Endothelial cell of umbilical vein (primary cell): Measurements from ENCODE around the gene OASL. TPM values are rescaled to one million over a fixed set of nuclear protein-coding genes. Genes with fewer than 3 reads are reported as not detected.

Experiments used
- BruUV-seq: library from RNA; stranded (reverse); fragments of 400-500 nt; replicated peaks from 2 replicates; lab custom pipeline; 2021; lab: Mats Ljungman, UMichigan
- CTCF ChIA-PET: fragments of 300-600, 350-600 bp; sonication (Branson Sonifier 250); formaldehyde crosslinking; loops from one replicate; lab custom pipeline; 2021; ENCODE audit warnings: antibody characterized with exemption, inconsistent platforms; lab: Charles Lee
- POLR2A ChIA-PET: fragments of 300-600, 350-600 bp; sonication (Branson Sonifier 250); formaldehyde crosslinking; loops from one replicate; lab custom pipeline; 2021; ENCODE audit warnings: antibody characterized with exemption, inconsistent platforms; lab: Charles Lee
- DNase-seq: peaks from one replicate; pipeline ENCODE4 v3.0.0-alpha.2; 2011; ENCODE audit warnings: low read depth, low spot score
- FAIRE-seq: peaks from 2 replicates; lab custom pipeline; 2011; peaks lifted over from hg19 to GRCh38; lab: Jason Lieb, UNC
- H2AFZ ChIP-seq: 2 replicates; pipeline ENCODE4 v1.6.0; 2012; ENCODE audit warnings: low read depth, low read length, control low read depth, inconsistent platforms
- H3K27ac ChIP-seq: 2 replicates; pipeline ENCODE4 v1.5.1; 2011; ENCODE audit warnings: low read depth, mild to moderate bottlenecking, control low read depth, low read length, moderate library complexity; ENCODE audit not compliant: insufficient read depth
- H3K27me3 ChIP-seq, 2 experiments: 2 replicates each; pipeline versions ENCODE4 v1.6.0 to v1.6.1; 2011; ENCODE audit warnings: low read length in 2 of 2, mixed read lengths in 1 of 2; ENCODE audit not compliant: control insufficient read depth in 2 of 2, insufficient read depth in 2 of 2
- H3K36me3 ChIP-seq, 2 experiments: 2 replicates in 1 of 2; 3 replicates in 1 of 2; pipeline ENCODE4 v1.5.1; 2011; ENCODE audit warnings: low read length in 2 of 2, mild to moderate bottlenecking in 1 of 2, moderate library complexity in 1 of 2; ENCODE audit not compliant: control insufficient read depth in 2 of 2, insufficient read depth in 2 of 2; ENCODE audit errors: extremely low read depth in 1 of 2
- H3K4me1 ChIP-seq: 3 replicates; pipeline ENCODE4 v1.5.1; 2011; ENCODE audit warnings: mild to moderate bottlenecking, low read length; ENCODE audit not compliant: control insufficient read depth, insufficient read depth; ENCODE audit errors: extremely low read depth
- H3K4me2 ChIP-seq: 2 replicates; pipeline ENCODE4 v1.6.1; 2011; ENCODE audit warnings: low read length, control low read depth, mixed read lengths; ENCODE audit not compliant: insufficient read depth
- H3K4me3 ChIP-seq, 3 experiments: fragments of 200-600 bp in 1 of 3; sonication (generic), shearing (Covaris generic) in 1 of 3; replicated peaks in 1 of 3; 2 replicates each; pipeline ENCODE4 v1.5.1; 2011 to 2016; ENCODE audit warnings: control low read depth in 3 of 3, low read length in 3 of 3, mild to moderate bottlenecking in 2 of 3, inconsistent platforms in 1 of 3, low read depth in 1 of 3, moderate library complexity in 1 of 3; ENCODE audit not compliant: insufficient read depth in 1 of 3
- H3K79me2 ChIP-seq: 2 replicates; pipeline ENCODE4 v1.6.0; 2012; ENCODE audit warnings: low read length, inconsistent platforms; ENCODE audit not compliant: control insufficient read depth, insufficient read depth
- H3K9ac ChIP-seq: replicated peaks from 2 replicates; pipeline ENCODE3; 2011; ENCODE audit warnings: low read length, control low read depth; ENCODE audit not compliant: insufficient read depth; ENCODE audit errors: extremely low read depth
- H3K9me1 ChIP-seq: replicated peaks from 3 replicates; pipeline ENCODE4 v1.6.0; 2011; ENCODE audit warnings: mild to moderate bottlenecking, low read length; ENCODE audit not compliant: control insufficient read depth, insufficient read depth; ENCODE audit errors: extremely low read depth
- H3K9me3 ChIP-seq: replicated peaks from 2 replicates; pipeline ENCODE4 v1.5.1; 2012; ENCODE audit warnings: low read length, inconsistent platforms; ENCODE audit not compliant: control insufficient read depth, insufficient read depth
- H4K20me1 ChIP-seq: replicated peaks from 2 replicates; pipeline ENCODE3; 2011; ENCODE audit warnings: mild to moderate bottlenecking, low read length; ENCODE audit not compliant: control insufficient read depth, insufficient read depth; ENCODE audit errors: extremely low read depth
- CTCF ChIP-seq, 2 donors: IDR thresholded peaks; 1 replicate in 1 of 2; 2 replicates in 1 of 2; pipeline ENCODE4 v1.5.1; 2011; ENCODE audit warnings: low read length in 2 of 2, mild to moderate bottlenecking in 2 of 2, moderate library complexity in 2 of 2, control low read depth in 1 of 2, inconsistent platforms in 1 of 2, low read depth in 1 of 2; ENCODE audit not compliant: insufficient read depth in 1 of 2; ENCODE audit errors: extremely low read depth in 1 of 2
- EZH2 ChIP-seq: IDR thresholded peaks from 2 replicates; pipeline ENCODE4 v1.6.1; 2012; ENCODE audit warnings: borderline replicate concordance, low read depth, mild to moderate bottlenecking, moderate library complexity, low read length, inconsistent platforms; ENCODE audit not compliant: severe bottlenecking
- FOS ChIP-seq: IDR thresholded peaks from 2 replicates; pipeline ENCODE4 v1.6.1; 2011; ENCODE audit warnings: mild to moderate bottlenecking, low read length, moderate library complexity, borderline replicate concordance; ENCODE audit not compliant: insufficient read depth
- GATA2 ChIP-seq: IDR thresholded peaks from 2 replicates; pipeline ENCODE4 v1.7.0; 2011; ENCODE audit warnings: low read depth, mild to moderate bottlenecking, moderate library complexity, mixed read lengths, low read length; ENCODE audit not compliant: insufficient read length, insufficient read depth
- JUN ChIP-seq: IDR thresholded peaks from 2 replicates; pipeline ENCODE4 v1.6.1; 2011; ENCODE audit warnings: borderline replicate concordance, low read depth; ENCODE audit not compliant: insufficient read length, insufficient read depth
- MYC ChIP-seq: IDR thresholded peaks from one replicate; pipeline ENCODE4 v1.6.1; 2011; ENCODE audit warnings: mild to moderate bottlenecking, low read depth, low read length
- POLR2A ChIP-seq: IDR thresholded peaks from 2 replicates; pipeline ENCODE4 v1.6.1; 2012; ENCODE audit warnings: low read depth, mild to moderate bottlenecking, control low read depth, low read length
- POLR2AphosphoS5 ChIP-seq: IDR thresholded peaks from 2 replicates; pipeline ENCODE4 v1.6.1; 2012; ENCODE audit warnings: low read depth, mild to moderate bottlenecking, control low read depth, low read length, moderate library complexity; ENCODE audit not compliant: insufficient read depth
- dilution Hi-C: fragments of 300-500 bp; cut with MboI; formaldehyde crosslinking; loops from one replicate; pipeline ENCODE4 v1.15.0; 2019; ENCODE audit warnings: low sequenced_read_pairs; ENCODE audit not compliant: extremely low pct_ligation_motif_present
- intact Hi-C: fragments of 100-400 bp; cut with micrococcal nuclease; formaldehyde crosslinking; loops from one replicate; pipeline ENCODE4 v1.10.0; 2022
- polyA plus RNA-seq, 4 experiments: library from polyadenylated mRNA; depleted of rRNA in 3 of 4; stranded (reverse) in 3 of 4; unstranded in 1 of 4; fragments of >200 nt; gene quantifications; 2 replicates each; pipeline versions ENCODE4 v1.2.1 to v1.2.3, GENCODE V29; 2011 to 2012; ENCODE audit warnings: missing spikeins in 1 of 4
- total RNA-seq: library from RNA; stranded (reverse); gene quantifications from 2 replicates; pipeline ENCODE4 v1.2.3, GENCODE V29; 2021
- TF ChIP-seq, protein P1 (sequence below): IDR thresholded peaks from 2 replicates; pipeline ENCODE4 v1.6.1; 2011; ENCODE audit not compliant: insufficient read depth, insufficient read length

Gene OASL
- total and polyA plus RNA-seq, 2 donors (not counting 3 experiments of a cell fraction or from before 2014, with no cell fraction given) = 0.17 to 0.33 TPM

DNA sequence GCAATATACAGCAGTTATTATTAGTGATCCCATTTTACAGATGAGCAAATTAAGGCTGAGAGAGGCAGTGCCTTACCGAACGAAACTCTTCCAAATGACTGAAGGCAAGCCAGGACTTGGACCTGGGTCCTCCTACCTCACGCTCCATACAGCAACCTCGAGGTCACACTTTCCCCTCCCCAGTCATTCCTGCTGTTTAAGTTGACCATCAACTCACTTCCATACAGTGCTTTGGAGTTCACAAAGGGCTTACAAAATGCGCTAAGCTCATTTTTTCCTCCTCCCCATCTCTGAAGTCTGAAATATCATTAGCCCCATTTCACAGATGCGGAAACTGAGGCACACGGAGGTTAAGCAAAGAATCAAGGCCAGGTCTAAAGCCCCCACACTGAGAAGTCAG is 56.4 kb downstream of the OASL start:
- ChIA-PET CTCF (interaction anchor here (1.0 to 1.2 kb wide), 3 partner anchors 11 to 37 kb away, joined by 3 to 6 read pairs (median 4); no protein-coding TSS in a partner anchor), POLR2A (no interaction called here)
- Histone ChIP-seq H3K4me1 (no peaks in the 10 kb centered on the region), H3K4me3 (no peak overlapping the region), H3K4me2 (no peak overlapping the region), H3K79me2 (no peaks in the 10 kb centered on the region), H3K27me3 (no peaks in the 10 kb centered on the region), H2AFZ (no peak overlapping the region), H3K9me3 (no peaks in the 10 kb centered on the region), H4K20me1 (no peaks in the 10 kb centered on the region), H3K9me1 (no peaks in the 10 kb centered on the region), H3K36me3 (no peaks in the 10 kb centered on the region), H3K9ac (no peak overlapping the region), H3K27ac (no peak overlapping the region)
- DNase-seq = no peak
- no TSS peak for BruUV-seq
- TF ChIP-seq FOS (no peak), EZH2 (no peak), JUN (no peak), POLR2A (no peak), POLR2AphosphoS5 (no peak), MYC (no peak), GATA2 (no peak), CTCF (IDR thresholded peaks at IDR 0.05; ENCODE audit: extremely low read depth in 1 of 2, insufficient read depth in 1 of 2, low read depth in 1 of 2, low read length in 2 of 2) (no peak)
- TF ChIP-seq, protein P1, sequence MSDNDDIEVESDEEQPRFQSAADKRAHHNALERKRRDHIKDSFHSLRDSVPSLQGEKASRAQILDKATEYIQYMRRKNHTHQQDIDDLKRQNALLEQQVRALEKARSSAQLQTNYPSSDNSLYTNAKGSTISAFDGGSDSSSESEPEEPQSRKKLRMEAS = no peak
- intact Hi-C loops = no loop called here
- dilution Hi-C loops = no loop called here
- no peak for FAIRE-seq
